ENCODE measurements around the gene LSS. TPM values are rescaled to one million over a fixed set of nuclear protein-coding genes. Genes with fewer than 3 reads are reported as not detected.

LSS gene
- total and polyA plus RNA-seq, 2 donors (not counting 3 experiments of a cell fraction or from before 2014, with no cell fraction given): 120 to 141 TPM

- intact Hi-C loops (cut with micrococcal nuclease): no loop called here
- no peak for FAIRE-seq
- no peaks in the 10 kb centered on the region for H3K4me1 ChIP-seq (ENCODE audit: control insufficient read depth, extremely low read depth, insufficient read depth, low read length)
- no peak overlapping the region for H3K27ac ChIP-seq (ENCODE audit: insufficient read depth, low read depth, low read length)
- H3K9me1 ChIP-seq (replicated peaks; ENCODE audit: control insufficient read depth, extremely low read depth, insufficient read depth, low read length): no peaks in the 10 kb centered on the region
- no peak for TF ChIP-seq JUN (IDR thresholded peaks at IDR 0.05; ENCODE audit: borderline replicate concordance, insufficient read depth, insufficient read length, low read depth)
- DNase-seq (ENCODE audit: low read depth, low spot score): no peak
- H3K9me3 ChIP-seq (replicated peaks; ENCODE audit: control insufficient read depth, insufficient read depth, low read length): no peaks in the 10 kb centered on the region
- H3K36me3 ChIP-seq (ENCODE audit: control insufficient read depth in 2 of 2, extremely low read depth in 1 of 2, insufficient read depth in 2 of 2, low read length in 2 of 2): no peaks in the 10 kb centered on the region
- H3K79me2 ChIP-seq (ENCODE audit: control insufficient read depth, insufficient read depth, low read length): no peaks in the 10 kb centered on the region
- no TSS peak for BruUV-seq (replicated peaks)
- no peak overlapping the region for H3K4me3 ChIP-seq (replicated peaks in 1 of 3; ENCODE audit: insufficient read depth in 1 of 3, low read depth in 1 of 3, low read length in 3 of 3)
- ChIA-PET POLR2A (no interaction called here), CTCF (interaction anchor here (0.6 to 1.6 kb wide), 3 partner anchors 9 to 34 kb away, joined by 3 to 7 read pairs (median 4); no protein-coding TSS in a partner anchor)
- no peak overlapping the region for H2AFZ ChIP-seq (ENCODE audit: low read depth, low read length)
- no peak overlapping the region for H3K9ac ChIP-seq (replicated peaks; ENCODE audit: extremely low read depth, insufficient read depth, low read length)
- dilution Hi-C loops (cut with MboI; ENCODE audit: extremely low pct_ligation_motif_present, low sequenced_read_pairs): no loop called here
- no peaks in the 10 kb centered on the region for H3K27me3 ChIP-seq (ENCODE audit: control insufficient read depth in 2 of 2, insufficient read depth in 2 of 2, low read length in 2 of 2)
- no peak overlapping the region for H3K4me2 ChIP-seq (ENCODE audit: insufficient read depth, low read length)
- no peaks in the 10 kb centered on the region for H4K20me1 ChIP-seq (replicated peaks; ENCODE audit: control insufficient read depth, extremely low read depth, insufficient read depth, low read length)
Measured at GRCh38 chr21:46161633-46162592, 66.7 kb downstream of the LSS start.

- H3K27ac ChIP-seq (ENCODE audit: insufficient read depth, low read depth, low read length): no peak overlapping the region
- dilution Hi-C loops (cut with MboI; ENCODE audit: extremely low pct_ligation_motif_present, low sequenced_read_pairs) (no loop called here), intact Hi-C loops (cut with micrococcal nuclease) (no loop called here)
- H3K4me2 ChIP-seq (ENCODE audit: insufficient read depth, low read length): no peak overlapping the region
- H3K9me3 ChIP-seq (replicated peaks; ENCODE audit: control insufficient read depth, insufficient read depth, low read length): no peaks in the 10 kb centered on the region
- H3K27me3 ChIP-seq (ENCODE audit: control insufficient read depth in 2 of 2, insufficient read depth in 2 of 2, low read length in 2 of 2): no peaks in the 10 kb centered on the region
- ChIA-PET CTCF (interaction anchor here (0.6 to 1.6 kb wide), 2 partner anchors 8 to 9 kb away, joined by 3 to 7 read pairs; no protein-coding TSS in a partner anchor), POLR2A (no interaction called here)
- FAIRE-seq (no peak), DNase-seq (ENCODE audit: low read depth, low spot score) (no peak)
- H3K36me3 ChIP-seq (ENCODE audit: control insufficient read depth in 2 of 2, extremely low read depth in 1 of 2, insufficient read depth in 2 of 2, low read length in 2 of 2): no peaks in the 10 kb centered on the region
- H4K20me1 ChIP-seq (replicated peaks; ENCODE audit: control insufficient read depth, extremely low read depth, insufficient read depth, low read length): no peaks in the 10 kb centered on the region
- H2AFZ ChIP-seq (ENCODE audit: low read depth, low read length): no peak overlapping the region
- H3K4me3 ChIP-seq (replicated peaks in 1 of 3; ENCODE audit: insufficient read depth in 1 of 3, low read depth in 1 of 3, low read length in 3 of 3): no peak overlapping the region
- no peaks in the 10 kb centered on the region for H3K9me1 ChIP-seq (replicated peaks; ENCODE audit: control insufficient read depth, extremely low read depth, insufficient read depth, low read length)
- no peaks in the 10 kb centered on the region for H3K79me2 ChIP-seq (ENCODE audit: control insufficient read depth, insufficient read depth, low read length)
- no peaks in the 10 kb centered on the region for H3K4me1 ChIP-seq (ENCODE audit: control insufficient read depth, extremely low read depth, insufficient read depth, low read length)
- H3K9ac ChIP-seq (replicated peaks; ENCODE audit: extremely low read depth, insufficient read depth, low read length): no peak overlapping the region
- TF ChIP-seq CTCF (IDR thresholded peaks at IDR 0.05; ENCODE audit: extremely low read depth in 1 of 2, insufficient read depth in 1 of 2, low read depth in 1 of 2, low read length in 2 of 2) (no peak), MAX (IDR thresholded peaks at IDR 0.05; ENCODE audit: insufficient read depth, insufficient read length) (no peak), FOS (IDR thresholded peaks at IDR 0.05; ENCODE audit: borderline replicate concordance, insufficient read depth, low read length) (no peak), POLR2A (IDR thresholded peaks at IDR 0.05; ENCODE audit: low read depth, low read length) (no peak), EZH2 (IDR thresholded peaks at IDR 0.05; ENCODE audit: borderline replicate concordance, low read depth, low read length, severe bottlenecking) (no peak), MYC (IDR thresholded peaks at IDR 0.05; ENCODE audit: low read depth, low read length) (no peak), POLR2AphosphoS5 (IDR thresholded peaks at IDR 0.05; ENCODE audit: insufficient read depth, low read depth, low read length) (no peak)
- no TSS peak for BruUV-seq (replicated peaks)
Measured at GRCh38 chr21:46160907-46161632, 67.5 kb downstream of the LSS start.

Measured in endothelial cell of umbilical vein (primary cell).